HG03103 (cell line): ENCODE data around the gene AXDND1.

ENCODE experiments used
- ATAC-seq: cut with Tn5 transposase; IDR thresholded peaks from one replicate; pipeline ENCODE4 v1.9.1; 2021; ENCODE audit warnings: low read depth; ENCODE audit not compliant: unreplicated experiment

Gene AXDND1, protein sequence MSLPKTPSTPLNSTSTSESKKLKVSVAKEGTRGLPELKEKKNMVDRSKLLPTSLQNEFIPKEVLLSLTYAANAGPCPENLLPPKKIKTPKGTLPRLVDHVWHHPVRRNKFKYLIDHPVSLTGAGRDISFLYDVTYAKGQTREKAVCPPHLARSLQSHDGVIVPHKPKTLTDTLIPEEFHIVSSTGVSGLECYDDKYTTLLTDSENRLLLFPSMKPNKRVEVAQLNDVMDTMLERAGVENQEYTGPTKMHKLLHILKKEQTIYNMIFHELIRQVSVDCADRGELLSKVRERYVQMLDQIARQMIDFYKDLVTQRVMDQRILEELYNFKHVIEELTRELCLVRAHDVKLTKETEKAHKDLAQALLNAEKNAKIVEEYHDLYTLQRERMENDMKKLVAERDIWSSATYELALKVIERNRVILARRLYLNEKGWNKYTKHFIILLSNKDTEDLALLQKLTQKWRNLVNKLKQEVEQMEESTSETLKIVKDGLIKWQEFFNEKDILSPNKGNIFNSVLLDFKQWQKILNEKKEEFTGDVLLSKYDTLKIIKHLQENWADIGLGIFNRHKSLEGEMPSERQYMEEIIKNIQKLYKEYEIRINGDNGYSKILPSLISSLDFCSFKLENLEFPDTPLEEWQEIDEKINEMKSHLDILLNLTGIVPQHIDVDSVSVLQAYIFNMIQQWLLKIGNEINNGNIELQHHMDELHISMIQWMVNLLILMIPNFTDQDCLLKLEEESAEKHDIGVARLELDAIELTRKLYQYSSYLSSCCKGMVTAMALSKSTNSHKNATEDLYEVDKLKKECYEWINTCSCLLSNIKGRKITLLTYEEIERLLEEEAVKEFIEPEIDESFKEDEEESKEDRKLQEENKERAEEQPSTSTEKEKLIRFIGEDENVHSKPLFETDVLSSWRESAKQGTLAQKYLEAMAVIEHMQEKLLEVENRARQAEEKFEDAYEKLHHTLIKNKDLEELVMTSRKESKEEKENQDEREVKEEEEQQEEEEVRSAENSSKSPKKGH

DNA sequence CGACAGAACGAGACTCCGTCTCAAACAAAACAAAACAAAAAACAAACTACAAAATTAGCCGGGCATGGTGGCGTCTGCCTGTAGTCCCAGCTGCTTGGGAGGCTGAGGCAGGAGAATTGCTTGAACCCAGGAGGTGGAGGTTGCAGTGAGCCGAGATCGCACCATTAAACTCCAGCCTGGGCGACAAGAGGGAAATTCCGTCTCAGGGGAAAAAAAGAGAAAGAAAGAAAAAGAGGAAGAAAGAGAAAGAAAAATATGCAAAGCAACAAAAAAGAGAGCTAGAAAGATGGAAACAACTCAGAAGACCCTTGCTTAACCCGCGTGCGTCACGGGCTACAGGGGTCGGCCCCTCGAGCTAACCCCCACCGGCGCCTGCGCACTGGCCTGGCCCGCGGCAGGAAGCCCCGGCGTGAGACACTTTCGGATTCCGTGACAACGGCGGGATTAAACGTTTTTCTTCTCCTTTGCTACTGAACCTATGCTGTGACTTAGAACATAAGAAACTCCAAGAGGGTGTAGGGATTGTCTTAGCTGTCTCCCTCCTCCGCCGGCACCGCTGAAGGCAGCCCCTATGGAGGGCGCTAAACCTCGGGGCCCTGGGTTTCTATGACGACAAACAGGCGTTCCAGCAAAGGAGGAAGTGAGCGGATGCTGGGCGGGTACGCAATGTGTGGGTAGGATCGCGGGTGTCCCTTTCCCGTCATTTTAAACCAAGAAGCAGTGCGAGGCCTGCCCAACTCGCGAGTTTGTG, at the start of gene AXDND1:
Gene AXDND1, plus strand, starts transcription at position 630 of the 751 bp plus-strand sequence. CDS start 539 bp downstream, outside the sequence.
- ATAC-seq, result peak; percentile 97

- ATAC-seq, result no peak
Observed at GRCh38 chr1:179318491-179318890, 47.3 kb upstream of the AXDND1 start.

DNA sequence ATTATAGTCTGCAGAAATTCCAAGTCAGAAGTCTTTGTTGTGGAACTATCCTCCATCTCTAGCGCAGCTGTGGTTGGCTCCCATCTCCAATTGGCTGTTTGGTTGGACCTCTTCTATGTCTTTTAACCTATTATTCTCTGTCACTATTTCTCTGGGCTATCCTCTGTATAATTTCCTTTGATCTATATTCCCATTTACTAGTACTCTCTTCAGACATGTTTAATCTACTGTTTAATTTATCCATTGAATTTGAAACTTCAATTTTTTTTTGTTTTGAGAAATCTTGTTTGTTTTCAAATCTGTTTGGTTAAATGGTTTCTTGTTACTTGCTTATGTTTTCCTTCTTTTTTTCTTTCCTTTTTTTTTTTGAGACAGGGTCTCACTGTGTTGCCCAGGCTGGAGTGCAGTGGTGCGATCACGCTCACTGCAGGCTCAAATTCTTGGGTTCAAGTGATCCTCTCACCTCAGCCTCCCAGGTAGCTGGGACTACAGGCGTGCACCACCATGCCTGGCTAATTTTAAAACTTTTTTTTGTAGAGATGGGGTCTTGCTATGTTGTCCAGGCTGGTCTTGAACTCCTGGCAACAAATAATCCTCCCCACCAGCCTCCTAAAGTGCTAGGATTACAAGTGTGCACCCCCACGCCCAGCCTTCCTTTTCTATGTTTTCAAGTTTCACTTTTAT, 44.1 kb upstream of the AXDND1 start:
- ATAC-seq, result no peak

GRCh38 chr1:179322557-179322956, 43.2 kb upstream of the AXDND1 start:
- no peak for ATAC-seq

GRCh38 chr1:179323436-179323835, 42.3 kb upstream of the AXDND1 start:
- ATAC-seq, result no peak

- no peak for ATAC-seq
Observed at GRCh38 chr1:179325836-179326235, 39.9 kb upstream of the AXDND1 start.

DNA sequence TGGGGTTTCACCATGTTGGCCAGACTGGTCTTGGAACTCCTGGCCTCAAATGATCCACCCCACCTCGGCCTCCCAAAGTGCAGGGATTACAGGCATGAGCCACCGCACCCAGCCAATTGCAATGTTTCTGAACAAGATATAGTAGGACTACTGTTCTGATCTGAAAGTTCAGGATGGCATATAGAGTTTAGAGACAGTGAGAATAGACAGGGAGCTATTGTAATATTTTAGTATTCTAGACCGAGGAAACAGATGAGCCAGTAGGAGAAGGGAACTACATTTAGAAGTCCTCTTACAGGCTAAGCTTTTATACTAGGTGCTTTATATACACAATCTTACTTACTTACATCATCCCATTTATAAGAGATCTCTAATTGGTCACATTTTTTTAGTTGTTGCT, 39.0 kb upstream of the AXDND1 start:
- no peak for ATAC-seq

- no peak for ATAC-seq
Observed at GRCh38 chr1:179327196-179327595, 38.6 kb upstream of the AXDND1 start.

DNA sequence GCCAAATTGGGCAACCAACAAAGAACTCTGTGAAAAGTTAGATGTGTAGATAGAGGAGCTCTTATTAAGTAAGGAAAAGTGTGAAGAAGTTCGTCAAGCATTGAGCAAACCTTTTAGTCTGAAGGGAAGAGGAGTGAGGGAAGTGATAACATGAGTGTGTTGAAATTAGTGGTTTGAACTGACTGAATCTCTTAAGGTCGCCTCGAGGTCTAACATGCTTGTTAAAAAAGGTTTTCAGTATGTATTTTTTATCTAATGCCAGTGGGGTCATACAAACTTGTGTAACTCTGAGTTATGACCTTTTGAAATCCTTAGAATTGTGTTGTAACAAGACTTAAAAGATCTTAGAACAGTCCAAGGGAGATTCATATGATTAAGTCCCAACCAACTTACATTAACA, 38.1 kb upstream of the AXDND1 start:
- no peak for ATAC-seq

- no peak for ATAC-seq
Observed at GRCh38 chr1:179329862-179330261, 35.9 kb upstream of the AXDND1 start.

DNA sequence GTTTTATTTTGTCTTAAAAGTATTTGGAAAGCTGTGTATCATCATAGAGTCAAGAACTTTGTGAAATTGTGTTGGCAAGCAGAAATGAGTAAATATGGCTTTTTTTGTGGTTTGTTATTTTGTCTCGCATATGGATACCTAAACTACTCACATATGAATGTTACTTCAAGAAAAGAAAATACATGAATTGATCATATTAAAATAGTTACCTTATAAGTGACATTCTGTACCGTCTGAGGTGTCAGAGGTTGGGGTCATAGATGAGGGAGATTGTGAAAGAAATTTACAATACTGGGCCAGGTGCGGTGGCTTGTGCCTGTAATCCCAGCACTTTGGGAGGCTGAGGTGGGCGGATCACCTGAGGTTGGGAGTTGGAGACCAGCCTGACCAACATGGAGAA, 31.3 kb upstream of the AXDND1 start:
- ATAC-seq, result no peak

DNA sequence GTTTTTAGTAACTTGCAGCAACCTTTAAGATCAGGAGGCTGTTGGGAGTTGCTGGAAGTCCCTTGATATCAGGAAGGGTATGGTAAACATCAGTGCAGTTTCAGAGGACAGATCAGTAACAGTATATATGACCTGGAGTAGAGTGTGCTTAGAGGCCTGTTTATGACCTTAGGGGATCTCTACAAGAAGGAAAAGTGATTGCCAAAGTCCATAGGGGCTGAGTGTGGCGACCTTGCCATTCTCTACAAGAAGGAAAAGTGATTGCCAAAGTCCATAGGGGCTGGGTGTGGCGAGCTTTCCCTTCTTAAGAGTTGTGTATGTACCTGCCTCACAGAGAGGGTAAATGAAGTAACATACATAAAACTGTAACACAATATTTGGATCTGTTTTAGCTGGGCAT, 28.5 kb upstream of the AXDND1 start:
- no peak for ATAC-seq

DNA sequence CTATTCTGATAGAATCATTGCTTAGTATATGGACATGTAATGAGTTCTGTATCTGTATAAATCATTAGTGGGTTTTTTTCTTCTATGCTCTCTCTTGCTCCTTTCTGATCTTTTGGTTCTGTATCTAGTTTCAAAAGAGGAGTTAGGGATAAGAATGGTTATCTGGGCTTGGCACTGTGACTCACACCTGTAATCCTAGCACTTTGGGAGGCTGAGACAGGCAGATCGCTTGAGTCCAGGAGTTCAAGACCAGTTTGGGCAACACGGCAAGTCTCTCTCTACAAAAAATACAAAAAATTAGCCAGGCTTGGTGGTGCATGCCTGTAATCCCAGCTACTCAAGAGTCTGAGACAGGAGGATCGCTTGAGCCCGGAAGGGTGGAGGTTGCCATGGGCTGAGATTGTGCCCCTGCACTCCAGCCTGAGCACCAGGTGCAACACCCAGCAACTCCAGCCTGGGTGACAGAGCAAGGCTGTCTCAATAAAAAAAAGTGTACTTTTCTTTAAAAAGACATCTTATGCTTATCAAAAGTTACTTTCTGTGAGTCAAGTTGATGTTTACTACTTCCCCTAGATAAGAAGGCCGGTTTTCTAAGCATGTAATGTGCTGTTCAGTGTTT, 27.7 kb upstream of the AXDND1 start:
- ATAC-seq, result no peak

DNA sequence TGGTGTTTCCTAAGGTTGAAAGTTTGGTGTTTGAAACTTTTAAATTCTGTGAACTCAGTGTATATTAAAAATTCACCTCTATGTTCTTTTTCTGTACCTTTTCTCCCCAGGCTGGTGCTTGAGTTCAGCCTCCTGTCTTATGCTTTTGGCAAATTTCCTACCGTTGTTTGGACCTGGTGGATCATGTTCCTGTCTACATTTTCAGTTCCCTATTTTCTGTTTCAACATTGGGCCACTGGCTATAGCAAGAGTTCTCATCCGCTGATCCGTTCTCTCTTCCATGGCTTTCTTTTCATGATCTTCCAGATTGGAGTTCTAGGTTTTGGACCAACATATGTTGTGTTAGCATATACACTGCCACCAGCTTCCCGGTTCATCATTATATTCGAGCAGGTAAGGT, 24.9 kb upstream of the AXDND1 start:
- ATAC-seq, result no peak

DNA sequence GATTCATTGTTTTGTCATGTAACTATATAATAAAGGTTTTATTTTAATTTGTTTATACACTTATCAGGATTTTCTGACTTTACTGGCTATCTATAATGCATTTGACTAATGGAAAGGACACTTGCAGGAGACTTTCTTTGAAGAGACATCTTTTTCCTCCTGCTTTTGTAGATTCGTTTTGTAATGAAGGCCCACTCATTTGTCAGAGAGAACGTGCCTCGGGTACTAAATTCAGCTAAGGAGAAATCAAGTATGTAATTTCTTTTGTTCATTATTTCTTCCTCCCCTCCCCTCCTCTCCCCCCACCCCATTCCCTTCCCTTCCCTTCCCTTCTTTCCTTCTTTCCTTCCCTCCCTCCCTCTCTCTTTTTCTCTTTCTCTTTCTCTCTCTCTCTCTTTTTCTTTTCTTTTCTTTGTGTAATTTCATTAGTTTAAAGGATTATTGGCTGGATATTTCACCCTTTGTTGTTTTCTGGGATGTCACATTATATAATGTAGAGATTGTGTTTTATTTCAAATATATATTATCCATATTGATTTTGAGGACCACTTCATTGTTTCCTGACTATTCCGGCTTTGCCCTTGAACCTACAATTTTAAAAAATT, 23.7 kb upstream of the AXDND1 start:
- ATAC-seq, result no peak

DNA sequence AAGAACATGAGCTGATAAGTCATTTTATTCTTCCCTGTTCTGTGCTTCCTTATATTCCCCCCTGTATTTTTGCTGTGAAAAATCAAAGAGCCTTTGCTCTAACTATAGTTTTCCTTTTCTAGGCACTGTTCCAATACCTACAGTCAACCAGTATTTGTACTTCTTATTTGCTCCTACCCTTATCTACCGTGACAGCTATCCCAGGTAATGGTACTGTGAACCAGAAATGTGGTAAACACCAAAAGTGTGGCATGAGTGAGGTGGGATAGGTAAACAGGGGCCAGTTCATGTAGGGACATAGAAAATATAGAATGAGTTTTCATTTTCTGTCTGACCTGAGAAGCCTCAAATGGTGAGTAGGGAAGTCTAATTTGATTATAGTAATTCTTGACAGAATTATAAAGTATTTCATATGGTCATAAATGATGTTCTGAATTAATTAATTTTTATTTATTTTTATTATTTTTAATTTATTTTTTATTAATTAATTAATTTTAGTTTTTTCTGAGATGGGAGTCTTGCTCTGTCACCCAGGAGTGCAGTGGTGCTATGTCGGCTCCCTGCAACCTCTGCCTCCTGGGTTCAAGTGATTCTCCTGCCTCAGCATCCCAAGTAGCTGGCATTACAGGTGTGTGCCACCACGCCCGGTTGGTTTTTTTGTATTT, 22.9 kb upstream of the AXDND1 start:
- no peak for ATAC-seq

GRCh38 chr1:179351281-179351680, 14.5 kb upstream of the AXDND1 start:
- no peak for ATAC-seq

GRCh38 chr1:179352236-179352635, 13.5 kb upstream of the AXDND1 start:
- ATAC-seq, result no peak

DNA sequence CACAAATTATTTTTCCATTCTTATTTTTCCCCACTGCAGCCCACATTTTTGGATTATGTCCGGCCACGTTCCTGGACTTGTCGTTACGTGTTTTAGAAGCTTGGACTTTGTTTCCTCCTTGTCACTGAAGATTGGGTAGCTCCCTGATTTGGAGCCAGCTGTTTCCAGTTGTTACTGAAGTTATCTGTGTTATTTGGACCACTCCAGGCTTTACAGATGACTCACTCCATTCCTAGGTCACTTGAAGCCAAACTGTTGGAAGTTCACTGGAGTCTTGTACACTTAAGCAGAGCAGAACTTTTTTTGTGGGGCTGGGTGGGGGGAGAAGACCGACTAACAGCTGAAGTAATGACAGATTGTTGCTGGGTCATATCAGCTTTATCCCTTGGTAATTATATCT, 12.2 kb upstream of the AXDND1 start:
- no peak for ATAC-seq
